Suprapubic skin (tissue), 4 donors: ENCODE data around the gene ZDHHC16.
A peak's percentile ranks its signal among the peaks of the same experiment; 100 is the strongest.

Source experiments
- CTCF ChIP-seq, 2 donors: fragments of 200-600 bp in 1 of 2; fragments of 450-650 bp in 1 of 2; sonication (generic) in 1 of 2; IDR thresholded peaks; one replicate each; pipeline ENCODE4 v1.5.1; 2016 to 2019; ENCODE audit warnings: antibody characterized with exemption in 2 of 2, mild to moderate bottlenecking in 1 of 2, moderate library complexity in 1 of 2
- POLR2A ChIP-seq, 2 donors: fragments of 450-650 bp; IDR thresholded peaks; one replicate each; pipeline ENCODE4 v1.6.1; 2017; ENCODE audit warnings: antibody characterized with exemption in 2 of 2, mild to moderate bottlenecking in 2 of 2, moderate library complexity in 2 of 2
- POLR2AphosphoS5 ChIP-seq, 3 donors: sonication (generic); formaldehyde crosslinking; IDR thresholded peaks; one replicate each; pipeline ENCODE4 v1.6.1; 2017; ENCODE audit warnings: antibody characterized with exemption in 3 of 3

DNA sequence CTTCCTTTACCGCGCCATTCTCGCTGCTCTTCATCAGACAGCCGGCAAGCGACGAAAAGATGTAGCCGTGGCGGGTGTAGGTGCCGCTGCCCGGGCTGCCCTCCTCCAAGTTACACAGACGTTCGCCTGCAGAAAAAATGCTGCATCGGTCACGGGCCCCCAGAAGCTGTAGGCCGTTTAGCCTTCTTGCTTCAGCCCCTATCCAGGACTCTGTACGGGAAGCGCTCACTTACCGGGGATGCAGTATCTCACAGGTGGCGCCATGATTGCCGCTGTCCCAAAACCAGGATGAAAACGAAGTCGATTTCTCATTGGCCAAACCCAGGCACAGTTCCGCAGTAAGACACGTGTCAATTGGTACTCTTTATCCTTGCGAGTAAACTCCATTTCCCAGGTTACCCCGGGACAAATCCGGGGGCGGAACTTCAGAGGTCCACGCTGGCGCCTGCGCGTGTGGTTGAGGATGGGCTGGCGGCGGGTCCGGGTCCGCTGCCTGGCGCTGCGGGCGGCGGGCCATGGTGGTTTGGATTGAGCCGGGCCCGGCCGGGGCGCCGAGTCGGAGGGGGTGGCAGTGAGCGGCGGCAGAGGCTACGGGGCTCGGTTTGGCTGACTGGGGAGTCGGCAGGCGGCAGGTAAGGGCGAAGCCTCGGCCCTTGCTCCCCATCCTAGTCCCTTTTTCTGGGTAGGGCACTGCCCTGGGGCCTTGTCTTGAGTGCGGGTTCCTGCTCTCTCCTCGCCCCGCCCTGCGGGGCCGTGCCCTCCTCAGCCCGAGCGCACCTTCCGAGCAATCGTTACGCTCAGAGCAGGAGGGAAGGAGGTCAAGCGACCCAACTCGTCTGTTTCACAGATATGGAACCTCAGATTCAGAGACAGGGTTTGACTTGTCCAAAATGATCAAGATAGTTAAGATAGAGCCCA, at the start of gene ZDHHC16, which contains the start of gene EXOSC1:
- TF ChIP-seq POLR2A (IDR thresholded peaks at IDR 0.05) (no peak), POLR2AphosphoS5 (IDR thresholded peaks at IDR 0.05) (peak in 2 of 3 donors; percentile 36 to 54), CTCF (IDR thresholded peaks at IDR 0.05) (no peak)
